ENCODE results near the gene DBH.
A peak's percentile ranks its signal among the peaks of the same experiment; 100 is the strongest.

Gene DBH

DNA sequence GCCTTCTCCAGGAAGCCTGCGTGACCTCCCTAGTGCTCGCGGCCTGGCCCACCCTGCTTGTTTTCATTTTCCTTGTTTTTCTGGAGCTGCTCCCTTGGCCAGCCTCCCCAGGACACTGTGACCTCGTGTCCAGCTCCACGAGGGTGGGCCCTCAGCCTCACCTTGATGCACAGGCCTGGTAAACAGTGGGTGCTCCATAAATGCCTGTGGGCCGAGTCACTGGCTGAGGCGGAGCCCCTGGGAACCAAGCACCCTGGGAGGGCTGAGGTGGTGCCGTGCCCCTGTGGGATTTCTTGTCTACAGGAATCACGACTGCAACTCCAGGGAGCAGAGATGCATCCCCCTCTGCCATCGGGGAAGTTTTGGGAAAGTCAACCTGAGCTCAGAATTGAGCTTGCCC, 44.2 kb upstream of the DBH start:
- no peak for DNase-seq (ENCODE audit: extremely low read depth, low read depth)
- TF ChIP-seq, protein P1, sequence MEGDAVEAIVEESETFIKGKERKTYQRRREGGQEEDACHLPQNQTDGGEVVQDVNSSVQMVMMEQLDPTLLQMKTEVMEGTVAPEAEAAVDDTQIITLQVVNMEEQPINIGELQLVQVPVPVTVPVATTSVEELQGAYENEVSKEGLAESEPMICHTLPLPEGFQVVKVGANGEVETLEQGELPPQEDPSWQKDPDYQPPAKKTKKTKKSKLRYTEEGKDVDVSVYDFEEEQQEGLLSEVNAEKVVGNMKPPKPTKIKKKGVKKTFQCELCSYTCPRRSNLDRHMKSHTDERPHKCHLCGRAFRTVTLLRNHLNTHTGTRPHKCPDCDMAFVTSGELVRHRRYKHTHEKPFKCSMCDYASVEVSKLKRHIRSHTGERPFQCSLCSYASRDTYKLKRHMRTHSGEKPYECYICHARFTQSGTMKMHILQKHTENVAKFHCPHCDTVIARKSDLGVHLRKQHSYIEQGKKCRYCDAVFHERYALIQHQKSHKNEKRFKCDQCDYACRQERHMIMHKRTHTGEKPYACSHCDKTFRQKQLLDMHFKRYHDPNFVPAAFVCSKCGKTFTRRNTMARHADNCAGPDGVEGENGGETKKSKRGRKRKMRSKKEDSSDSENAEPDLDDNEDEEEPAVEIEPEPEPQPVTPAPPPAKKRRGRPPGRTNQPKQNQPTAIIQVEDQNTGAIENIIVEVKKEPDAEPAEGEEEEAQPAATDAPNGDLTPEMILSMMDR (IDR thresholded peaks at IDR 0.05; ENCODE audit: low read depth, low read length, missing control alignments) = no peak
- no peak overlapping the region for H3K4me3 ChIP-seq (replicated peaks; ENCODE audit: low read depth, low read length)

DNA sequence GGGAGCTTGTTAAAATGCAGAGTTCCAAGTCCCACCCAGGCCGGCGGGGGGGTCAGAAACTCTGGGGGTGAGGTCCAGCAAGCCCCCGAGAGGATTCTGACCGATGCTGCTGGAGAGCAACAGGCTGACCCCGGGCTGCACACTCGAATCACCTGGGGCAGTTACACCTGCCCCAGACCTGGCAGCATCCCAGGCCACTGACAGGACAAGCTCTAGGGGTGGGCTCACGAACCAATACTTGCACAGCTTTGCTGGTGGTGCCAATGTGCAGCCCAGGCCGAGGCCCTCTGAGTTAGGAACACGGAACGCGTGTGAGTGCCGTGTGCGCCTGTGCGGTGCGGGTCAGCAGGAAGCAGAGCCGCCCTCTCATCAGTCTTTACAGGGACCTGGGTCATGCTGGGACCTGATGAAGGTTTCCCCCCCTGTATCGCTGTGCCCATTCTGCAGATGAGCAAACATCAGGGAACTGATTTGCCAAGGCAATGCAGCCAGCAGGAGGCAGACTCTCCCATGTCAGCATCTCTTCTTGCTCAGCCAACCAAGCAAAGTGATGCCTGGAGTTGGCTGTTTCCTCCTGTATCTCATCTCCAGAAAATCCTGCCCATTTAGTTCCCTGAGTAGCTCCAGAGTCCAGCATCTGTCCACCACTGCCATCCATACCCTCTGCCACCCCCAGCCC, 43.3 kb upstream of the DBH start:
- TF ChIP-seq, protein P1 (IDR thresholded peaks at IDR 0.05; ENCODE audit: low read depth, low read length, missing control alignments) = peak; percentile 17
- no peak for DNase-seq (ENCODE audit: extremely low read depth, low read depth)
- no peak overlapping the region for H3K4me3 ChIP-seq (replicated peaks; ENCODE audit: low read depth, low read length)

DNA sequence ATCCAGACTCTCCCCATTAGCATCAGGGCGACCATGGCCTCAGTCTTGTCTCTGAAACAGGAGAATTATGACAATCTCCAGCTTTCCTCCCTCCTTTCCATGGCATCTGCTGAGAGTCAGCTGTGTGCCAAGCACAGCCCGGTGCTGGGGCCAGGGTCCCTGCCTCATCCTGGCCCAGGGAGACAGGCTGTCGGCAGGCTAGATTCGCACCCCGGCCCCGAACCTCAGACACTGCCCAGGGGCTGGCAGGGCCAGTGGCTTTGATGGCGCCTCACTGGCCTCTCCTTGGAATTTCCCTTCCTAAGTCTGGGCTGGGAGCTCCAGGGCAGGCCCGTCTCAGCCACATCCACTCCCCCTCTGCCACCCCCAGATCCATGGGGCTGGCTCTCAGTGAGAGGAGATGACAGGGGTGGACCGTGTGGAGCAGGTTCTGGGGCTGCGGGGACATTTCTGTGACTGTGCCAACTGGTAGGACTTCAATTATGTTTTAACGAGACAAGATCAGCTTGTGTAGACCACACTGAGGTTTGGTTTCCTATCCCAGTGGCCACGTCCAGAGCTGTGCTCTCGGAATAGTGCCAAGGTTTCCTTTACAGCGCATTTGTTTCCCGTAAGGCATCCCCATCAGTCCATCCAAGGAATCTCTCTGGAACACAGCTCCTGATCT, 42.4 kb upstream of the DBH start:
- no peak overlapping the region for H3K4me3 ChIP-seq (replicated peaks; ENCODE audit: low read depth, low read length)
- TF ChIP-seq, protein P1 (IDR thresholded peaks at IDR 0.05; ENCODE audit: low read depth, low read length, missing control alignments) = no peak
- DNase-seq (ENCODE audit: extremely low read depth, low read depth) = no peak

DNA sequence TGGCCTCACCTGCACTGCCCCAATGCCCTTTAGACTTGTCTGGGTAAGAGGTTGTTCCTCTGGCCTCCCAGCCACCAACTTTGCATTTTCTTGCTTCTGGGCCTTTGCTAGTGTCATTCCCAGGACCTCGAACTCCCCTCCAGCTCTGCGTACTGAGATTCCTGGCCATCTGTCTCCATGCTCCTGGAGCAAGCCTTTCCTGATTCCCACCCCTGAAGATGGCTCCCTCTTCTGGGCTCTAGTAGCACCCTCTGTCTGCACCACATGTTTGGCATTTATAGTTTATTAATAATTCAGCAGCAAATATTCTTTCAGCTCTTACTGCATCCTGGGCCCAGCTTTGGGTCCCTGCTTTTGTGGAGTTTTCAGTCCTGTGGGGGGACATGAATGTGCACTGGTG, 41.9 kb upstream of the DBH start:
- TF ChIP-seq, protein P1 (IDR thresholded peaks at IDR 0.05; ENCODE audit: low read depth, low read length, missing control alignments) = no peak
- DNase-seq (ENCODE audit: extremely low read depth, low read depth) = no peak
- H3K4me3 ChIP-seq (replicated peaks; ENCODE audit: low read depth, low read length) = no peak overlapping the region

DNA sequence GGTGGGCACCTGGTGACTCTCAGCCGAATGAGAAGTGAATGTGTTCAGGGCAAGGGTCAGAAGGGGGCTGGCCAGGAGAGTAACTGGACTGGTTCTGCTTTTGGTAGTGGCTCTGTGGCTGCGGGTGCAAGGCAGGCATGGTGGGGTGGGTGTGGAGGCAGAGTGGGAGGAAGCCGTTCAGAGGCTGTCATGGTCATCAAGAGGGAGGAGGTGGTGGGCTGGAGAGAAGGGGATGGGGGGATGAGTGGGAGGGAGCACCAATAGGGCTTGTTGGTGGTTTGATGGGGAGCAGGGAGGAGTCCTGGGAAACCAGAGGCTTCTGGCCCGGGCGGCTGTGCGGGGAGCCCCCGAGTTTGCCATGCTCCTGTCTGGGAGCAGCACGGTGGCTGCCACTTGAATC, 40.3 kb upstream of the DBH start:
- TF ChIP-seq, protein P1 (IDR thresholded peaks at IDR 0.05; ENCODE audit: low read depth, low read length, missing control alignments) = no peak
- DNase-seq (ENCODE audit: extremely low read depth, low read depth) = no peak
- no peak overlapping the region for H3K4me3 ChIP-seq (replicated peaks; ENCODE audit: low read depth, low read length)

DNA sequence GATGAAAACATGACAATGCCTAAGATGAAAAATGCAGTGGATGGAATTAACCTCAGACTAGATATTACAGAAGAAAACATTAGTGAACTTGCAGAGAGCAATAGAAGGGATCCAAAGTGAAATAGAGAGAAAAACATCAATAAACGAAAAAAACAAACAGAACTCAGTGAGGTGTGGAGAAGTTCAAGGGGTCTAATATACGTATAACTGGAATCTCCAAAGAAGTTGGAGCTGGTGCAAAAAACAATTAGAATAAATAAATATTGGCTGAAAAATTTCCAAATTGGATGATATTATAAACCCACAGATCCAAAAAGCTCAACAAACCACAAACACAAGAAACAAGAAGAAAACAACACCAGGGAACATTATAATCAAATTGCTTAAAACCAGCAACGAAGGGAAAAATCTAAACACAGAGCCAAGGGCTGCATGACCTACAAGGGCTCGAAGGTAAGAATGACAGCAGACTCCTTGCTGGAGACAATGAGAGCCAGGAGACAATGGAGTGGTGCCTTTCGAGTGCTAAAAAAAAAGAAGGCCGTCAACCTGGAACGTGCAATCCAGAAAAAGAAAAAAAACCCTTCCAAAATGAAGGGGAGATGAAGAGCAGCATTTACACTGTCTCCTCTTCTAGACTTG, 38.7 kb upstream of the DBH start:
- H3K4me3 ChIP-seq (replicated peaks; ENCODE audit: low read depth, low read length) = no peak overlapping the region
- TF ChIP-seq, protein P1 (IDR thresholded peaks at IDR 0.05; ENCODE audit: low read depth, low read length, missing control alignments) = no peak
- no peak for DNase-seq (ENCODE audit: extremely low read depth, low read depth)

Data from HFF-Myc (cell line).